Sigmoid colon (tissue), 4 donors: ENCODE measurements around the gene ZNF692.

Source experiments
- POLR2AphosphoS5 ChIP-seq, 4 donors: sonication (generic); formaldehyde crosslinking; IDR thresholded peaks; one replicate each; pipeline ENCODE4 v1.6.1; 2017; ENCODE audit warnings: antibody characterized with exemption in 4 of 4
- TF ChIP-seq, protein P1 (sequence below), 4 experiments: fragments of 450-650 bp in 3 of 4; fragments of 200-600 bp in 1 of 4; IDR thresholded peaks; one replicate each; pipeline ENCODE4 v1.5.1; 2016 to 2019; ENCODE audit warnings: antibody characterized with exemption in 4 of 4, mild to moderate bottlenecking in 3 of 4, moderate library complexity in 2 of 4

GRCh38 chr1:248850124-248850523, 8.8 kb downstream of the ZNF692 start:
- TF ChIP-seq, protein P1, sequence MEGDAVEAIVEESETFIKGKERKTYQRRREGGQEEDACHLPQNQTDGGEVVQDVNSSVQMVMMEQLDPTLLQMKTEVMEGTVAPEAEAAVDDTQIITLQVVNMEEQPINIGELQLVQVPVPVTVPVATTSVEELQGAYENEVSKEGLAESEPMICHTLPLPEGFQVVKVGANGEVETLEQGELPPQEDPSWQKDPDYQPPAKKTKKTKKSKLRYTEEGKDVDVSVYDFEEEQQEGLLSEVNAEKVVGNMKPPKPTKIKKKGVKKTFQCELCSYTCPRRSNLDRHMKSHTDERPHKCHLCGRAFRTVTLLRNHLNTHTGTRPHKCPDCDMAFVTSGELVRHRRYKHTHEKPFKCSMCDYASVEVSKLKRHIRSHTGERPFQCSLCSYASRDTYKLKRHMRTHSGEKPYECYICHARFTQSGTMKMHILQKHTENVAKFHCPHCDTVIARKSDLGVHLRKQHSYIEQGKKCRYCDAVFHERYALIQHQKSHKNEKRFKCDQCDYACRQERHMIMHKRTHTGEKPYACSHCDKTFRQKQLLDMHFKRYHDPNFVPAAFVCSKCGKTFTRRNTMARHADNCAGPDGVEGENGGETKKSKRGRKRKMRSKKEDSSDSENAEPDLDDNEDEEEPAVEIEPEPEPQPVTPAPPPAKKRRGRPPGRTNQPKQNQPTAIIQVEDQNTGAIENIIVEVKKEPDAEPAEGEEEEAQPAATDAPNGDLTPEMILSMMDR (IDR thresholded peaks at IDR 0.05), result no peak
- no peak for TF ChIP-seq POLR2AphosphoS5 (IDR thresholded peaks at IDR 0.05)
